ENCODE data around the gene CDK1. TPM values are rescaled to one million over a fixed set of nuclear protein-coding genes. Genes with fewer than 3 reads are reported as not detected.

CDK1 gene
- total and polyA plus RNA-seq, 5 donors from 2014 or later: 2.1 to 7.8 (median 3.6) TPM

GRCh38 chr10:60778971-60779796 is 906 bp downstream of the CDK1 start:
- DNase-seq (peak in 1 of 3 donors; percentile 7), ATAC-seq (ENCODE audit: low read depth in 2 of 2) (peak in 1 of 2 donors; percentile 0)
- H3K4me1 ChIP-seq (ENCODE audit: control insufficient read depth, insufficient read depth, low read length, poor library complexity, severe bottlenecking): peaks cover 40% of the 10 kb centered on the region
- peak overlapping the region; percentile 71 for H3K27ac ChIP-seq (ENCODE audit: insufficient read depth, low read length, poor library complexity, severe bottlenecking)
- H3K36me3 ChIP-seq (ENCODE audit: control insufficient read depth, insufficient read depth, low read length): no peaks in the 10 kb centered on the region
- H3K9me3 ChIP-seq (ENCODE audit: control insufficient read depth in 2 of 2, low read length in 2 of 2): no peaks in the 10 kb centered on the region
- H3K27me3 Mint-ChIP-seq: no peaks in the 10 kb centered on the region
- H3K27me3 ChIP-seq (ENCODE audit: control insufficient read depth, insufficient read depth, low read length): no peaks in the 10 kb centered on the region
- H3K4me3 ChIP-seq (ENCODE audit: low read depth, low read length): peak overlapping the region; percentile 91
- peak overlapping the region in 2 of 3 donors; percentile 15 to 71 for H3K27ac Mint-ChIP-seq
- no peaks in the 10 kb centered on the region for H3K36me3 Mint-ChIP-seq
- peaks cover 4 to 47% (median 40%) of the 10 kb centered on the region in 4 donors for H3K4me1 Mint-ChIP-seq
- no peaks in the 10 kb centered on the region for H3K9me3 Mint-ChIP-seq
- H3K4me3 Mint-ChIP-seq: peak overlapping the region; percentile 95 to 99 (median 98)

- H3K4me1 Mint-ChIP-seq: peaks cover 4 to 71% (median 56%) of the 10 kb centered on the region in 4 donors
- Histone ChIP-seq H3K27me3 (ENCODE audit: control insufficient read depth, insufficient read depth, low read length) (no peaks in the 10 kb centered on the region), H3K36me3 (ENCODE audit: control insufficient read depth, insufficient read depth, low read length) (no peaks in the 10 kb centered on the region), H3K4me1 (ENCODE audit: control insufficient read depth, insufficient read depth, low read length, poor library complexity, severe bottlenecking) (peaks cover 40% of the 10 kb centered on the region), H3K4me3 (ENCODE audit: low read depth, low read length) (peak overlapping the region; percentile 58), H3K27ac (ENCODE audit: insufficient read depth, low read length, poor library complexity, severe bottlenecking) (no peak overlapping the region), H3K9me3 (ENCODE audit: control insufficient read depth in 2 of 2, low read length in 2 of 2) (no peaks in the 10 kb centered on the region)
- H3K4me3 Mint-ChIP-seq: peak overlapping the region in 3 of 4 donors; percentile 12 to 72 (median 22)
- no peaks in the 10 kb centered on the region for H3K36me3 Mint-ChIP-seq
- ATAC-seq (ENCODE audit: low read depth in 2 of 2) (no peak), DNase-seq (no peak)
- H3K27me3 Mint-ChIP-seq: no peaks in the 10 kb centered on the region
- H3K27ac Mint-ChIP-seq: peak overlapping the region in 2 of 3 donors; percentile 50 to 81
- no peaks in the 10 kb centered on the region for H3K9me3 Mint-ChIP-seq
These were observed 3.4 kb downstream of the CDK1 start for GRCh38 chr10:60781661-60782060.

GRCh38 chr10:60784641-60785040 is 6.4 kb downstream of the CDK1 start:
- H3K4me1 Mint-ChIP-seq: peaks cover 15 to 87% (median 57%) of the 10 kb centered on the region in 4 donors
- H3K27ac Mint-ChIP-seq: peak overlapping the region; percentile 3 to 88 (median 5)
- H3K27me3 Mint-ChIP-seq: no peaks in the 10 kb centered on the region
- no peak overlapping the region for H3K4me3 ChIP-seq (ENCODE audit: low read depth, low read length)
- DNase-seq: no peak
- H3K27me3 ChIP-seq (ENCODE audit: control insufficient read depth, insufficient read depth, low read length): no peaks in the 10 kb centered on the region
- H3K4me1 ChIP-seq (ENCODE audit: control insufficient read depth, insufficient read depth, low read length, poor library complexity, severe bottlenecking): peaks cover 36% of the 10 kb centered on the region
- no peak overlapping the region for H3K27ac ChIP-seq (ENCODE audit: insufficient read depth, low read length, poor library complexity, severe bottlenecking)
- H3K4me3 Mint-ChIP-seq: peak overlapping the region in 1 of 4 donors; percentile 60
- H3K9me3 Mint-ChIP-seq: no peaks in the 10 kb centered on the region
- H3K36me3 Mint-ChIP-seq: no peaks in the 10 kb centered on the region
- ATAC-seq (ENCODE audit: low read depth in 2 of 2): no peak
- H3K36me3 ChIP-seq (ENCODE audit: control insufficient read depth, insufficient read depth, low read length): no peaks in the 10 kb centered on the region
- no peaks in the 10 kb centered on the region for H3K9me3 ChIP-seq (ENCODE audit: control insufficient read depth in 2 of 2, low read length in 2 of 2)

GRCh38 chr10:60788544-60788943 is 10.3 kb downstream of the CDK1 start:
- H3K4me1 Mint-ChIP-seq: peaks cover 26 to 95% (median 55%) of the 10 kb centered on the region in 4 donors
- H3K9me3 ChIP-seq (ENCODE audit: control insufficient read depth in 2 of 2, low read length in 2 of 2): no peaks in the 10 kb centered on the region
- H3K36me3 ChIP-seq (ENCODE audit: control insufficient read depth, insufficient read depth, low read length): no peaks in the 10 kb centered on the region
- H3K27ac Mint-ChIP-seq: peak overlapping the region in 2 of 3 donors; percentile 23 to 55
- no peak overlapping the region for H3K27ac ChIP-seq (ENCODE audit: insufficient read depth, low read length, poor library complexity, severe bottlenecking)
- no peak for ATAC-seq (ENCODE audit: low read depth in 2 of 2)
- no peaks in the 10 kb centered on the region for H3K27me3 ChIP-seq (ENCODE audit: control insufficient read depth, insufficient read depth, low read length)
- no peak for DNase-seq
- H3K36me3 Mint-ChIP-seq: no peaks in the 10 kb centered on the region
- H3K4me3 Mint-ChIP-seq: peak overlapping the region in 1 of 4 donors; percentile 48
- no peaks in the 10 kb centered on the region for H3K27me3 Mint-ChIP-seq
- peaks cover 23% of the 10 kb centered on the region for H3K4me1 ChIP-seq (ENCODE audit: control insufficient read depth, insufficient read depth, low read length, poor library complexity, severe bottlenecking)
- peak overlapping the region; percentile 54 for H3K4me3 ChIP-seq (ENCODE audit: low read depth, low read length)
- peaks cover 0 to 2% (median 0%) of the 10 kb centered on the region in 7 donors for H3K9me3 Mint-ChIP-seq

GRCh38 chr10:60789340-60789739 is 11.1 kb downstream of the CDK1 start:
- Mint-ChIP-seq H3K36me3 (no peaks in the 10 kb centered on the region), H3K9me3 (peaks cover 0 to 2% (median 0%) of the 10 kb centered on the region in 7 donors), H3K27ac (peak overlapping the region in 2 of 3 donors; percentile 41 to 44), H3K4me3 (peak overlapping the region in 2 of 4 donors; percentile 21 to 26), H3K4me1 (peaks cover 26 to 87% (median 48%) of the 10 kb centered on the region in 4 donors), H3K27me3 (no peaks in the 10 kb centered on the region)
- peaks cover 20% of the 10 kb centered on the region for H3K4me1 ChIP-seq (ENCODE audit: control insufficient read depth, insufficient read depth, low read length, poor library complexity, severe bottlenecking)
- H3K36me3 ChIP-seq (ENCODE audit: control insufficient read depth, insufficient read depth, low read length): no peaks in the 10 kb centered on the region
- ATAC-seq (ENCODE audit: low read depth in 2 of 2) (no peak), DNase-seq (no peak)
- no peaks in the 10 kb centered on the region for H3K27me3 ChIP-seq (ENCODE audit: control insufficient read depth, insufficient read depth, low read length)
- peak overlapping the region; percentile 46 for H3K4me3 ChIP-seq (ENCODE audit: low read depth, low read length)
- no peaks in the 10 kb centered on the region for H3K9me3 ChIP-seq (ENCODE audit: control insufficient read depth in 2 of 2, low read length in 2 of 2)
- H3K27ac ChIP-seq (ENCODE audit: insufficient read depth, low read length, poor library complexity, severe bottlenecking): no peak overlapping the region

- ATAC-seq (ENCODE audit: low read depth in 2 of 2): no peak
- Histone ChIP-seq H3K4me3 (ENCODE audit: low read depth, low read length) (no peak overlapping the region), H3K9me3 (ENCODE audit: control insufficient read depth in 2 of 2, low read length in 2 of 2) (no peaks in the 10 kb centered on the region), H3K4me1 (ENCODE audit: control insufficient read depth, insufficient read depth, low read length, poor library complexity, severe bottlenecking) (peaks cover 11% of the 10 kb centered on the region), H3K27me3 (ENCODE audit: control insufficient read depth, insufficient read depth, low read length) (no peaks in the 10 kb centered on the region), H3K27ac (ENCODE audit: insufficient read depth, low read length, poor library complexity, severe bottlenecking) (no peak overlapping the region), H3K36me3 (ENCODE audit: control insufficient read depth, insufficient read depth, low read length) (no peaks in the 10 kb centered on the region)
- Mint-ChIP-seq H3K36me3 (no peaks in the 10 kb centered on the region), H3K27me3 (no peaks in the 10 kb centered on the region), H3K4me1 (peaks cover 10 to 32% (median 21%) of the 10 kb centered on the region in 4 donors), H3K4me3 (no peak overlapping the region), H3K9me3 (peaks cover 0 to 2% (median 0%) of the 10 kb centered on the region in 7 donors), H3K27ac (peak overlapping the region in 1 of 3 donors; percentile 10)
- DNase-seq: no peak
These were observed 16.7 kb downstream of the CDK1 start for GRCh38 chr10:60794953-60795352.

- no peaks in the 10 kb centered on the region for H3K27me3 ChIP-seq (ENCODE audit: control insufficient read depth, insufficient read depth, low read length)
- peaks cover 10 to 26% (median 16%) of the 10 kb centered on the region in 4 donors for H3K4me1 Mint-ChIP-seq
- no peaks in the 10 kb centered on the region for H3K36me3 ChIP-seq (ENCODE audit: control insufficient read depth, insufficient read depth, low read length)
- peaks cover 6% of the 10 kb centered on the region for H3K4me1 ChIP-seq (ENCODE audit: control insufficient read depth, insufficient read depth, low read length, poor library complexity, severe bottlenecking)
- ATAC-seq (ENCODE audit: low read depth in 2 of 2) (no peak), DNase-seq (no peak)
- H3K9me3 ChIP-seq (ENCODE audit: control insufficient read depth in 2 of 2, low read length in 2 of 2): no peaks in the 10 kb centered on the region
- H3K4me3 ChIP-seq (ENCODE audit: low read depth, low read length): no peak overlapping the region
- peaks cover 0 to 2% (median 0%) of the 10 kb centered on the region in 7 donors for H3K9me3 Mint-ChIP-seq
- no peak overlapping the region for H3K27ac Mint-ChIP-seq
- no peaks in the 10 kb centered on the region for H3K27me3 Mint-ChIP-seq
- H3K27ac ChIP-seq (ENCODE audit: insufficient read depth, low read length, poor library complexity, severe bottlenecking): no peak overlapping the region
- H3K4me3 Mint-ChIP-seq: no peak overlapping the region
- H3K36me3 Mint-ChIP-seq: no peaks in the 10 kb centered on the region
These were observed 17.4 kb downstream of the CDK1 start for GRCh38 chr10:60795465-60796202.
